NOMO-1 treated with dmso at 0.1 percent for 144 hours (cell line): ENCODE data around the gene EYA2.

Experiments used
- DNase-seq: peaks from one replicate; lab custom pipeline; 2025; ENCODE audit not compliant: unreplicated experiment; lab: John Stamatoyannopoulos, UW

The EYA2 gene

DNA sequence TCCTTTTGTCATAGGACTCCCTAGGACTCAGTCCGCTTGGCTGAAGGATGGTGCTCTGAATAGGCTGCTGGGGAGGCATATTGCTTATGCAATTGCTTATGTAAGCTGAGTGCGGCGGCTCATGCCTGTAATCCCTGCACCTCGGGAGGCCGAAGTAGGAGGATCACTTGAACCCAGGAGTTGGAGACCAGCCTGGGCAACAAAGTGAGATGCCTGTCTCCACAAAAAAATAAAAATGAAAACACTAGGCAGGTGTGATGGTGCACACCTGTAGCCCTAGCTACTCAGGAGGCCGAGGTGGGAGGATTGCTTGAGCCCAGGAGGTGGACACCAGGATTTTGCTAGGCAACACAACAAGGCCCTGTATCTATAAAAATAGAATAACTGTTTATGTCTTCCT lies 81.3 kb downstream of the EYA2 start:
- no peak for DNase-seq

DNA sequence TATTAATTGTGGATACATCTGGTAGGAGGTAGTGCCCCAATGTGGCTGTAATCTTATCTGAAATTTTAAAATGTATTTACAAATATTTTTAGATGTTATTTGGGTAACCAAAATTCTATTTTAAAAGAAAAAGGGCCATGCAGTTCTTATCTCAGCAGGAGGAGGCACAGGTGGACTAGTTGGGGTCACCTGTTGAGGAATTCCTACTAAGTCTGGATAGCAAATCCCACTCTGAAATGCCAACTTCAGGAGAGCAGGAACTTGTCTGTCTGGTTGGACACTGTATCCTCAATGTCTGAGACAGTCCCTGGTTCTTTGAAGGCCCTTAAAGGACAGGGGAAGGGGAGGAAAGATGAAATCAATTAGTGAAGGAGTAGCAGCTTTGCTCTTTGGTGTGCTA lies 82.6 kb downstream of the EYA2 start:
- DNase-seq, result no peak

- no peak for DNase-seq
These were observed 83.4 kb downstream of the EYA2 start for GRCh38 chr20:46977909-46978588.

DNA sequence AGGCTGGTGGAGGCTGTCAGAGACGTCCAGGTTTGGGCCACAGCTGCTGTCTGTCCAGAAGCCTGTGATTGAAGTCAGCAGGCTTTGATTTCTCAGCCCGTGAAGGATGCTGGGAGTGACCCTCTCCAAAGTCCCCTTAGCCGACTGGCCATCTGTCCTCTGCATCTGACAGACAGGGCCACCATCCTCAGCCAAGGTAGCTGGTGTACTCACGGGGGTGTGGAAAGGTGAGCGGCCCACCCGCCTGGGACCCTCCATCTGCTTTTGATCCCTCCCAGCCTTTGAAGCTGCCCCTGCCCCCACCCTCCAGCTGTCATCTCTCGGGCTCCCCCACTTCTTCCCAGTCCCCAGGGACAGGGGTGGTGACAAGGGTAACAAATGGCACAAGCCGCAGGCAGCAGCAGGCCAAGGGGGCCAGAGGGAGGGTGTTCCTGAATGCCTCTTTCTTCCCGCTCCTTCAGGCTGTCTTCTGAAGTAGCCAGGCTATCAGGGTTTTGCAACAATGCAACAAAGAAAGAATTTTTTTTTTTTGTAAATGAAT lies 84.4 kb downstream of the EYA2 start:
- no peak for DNase-seq

DNA sequence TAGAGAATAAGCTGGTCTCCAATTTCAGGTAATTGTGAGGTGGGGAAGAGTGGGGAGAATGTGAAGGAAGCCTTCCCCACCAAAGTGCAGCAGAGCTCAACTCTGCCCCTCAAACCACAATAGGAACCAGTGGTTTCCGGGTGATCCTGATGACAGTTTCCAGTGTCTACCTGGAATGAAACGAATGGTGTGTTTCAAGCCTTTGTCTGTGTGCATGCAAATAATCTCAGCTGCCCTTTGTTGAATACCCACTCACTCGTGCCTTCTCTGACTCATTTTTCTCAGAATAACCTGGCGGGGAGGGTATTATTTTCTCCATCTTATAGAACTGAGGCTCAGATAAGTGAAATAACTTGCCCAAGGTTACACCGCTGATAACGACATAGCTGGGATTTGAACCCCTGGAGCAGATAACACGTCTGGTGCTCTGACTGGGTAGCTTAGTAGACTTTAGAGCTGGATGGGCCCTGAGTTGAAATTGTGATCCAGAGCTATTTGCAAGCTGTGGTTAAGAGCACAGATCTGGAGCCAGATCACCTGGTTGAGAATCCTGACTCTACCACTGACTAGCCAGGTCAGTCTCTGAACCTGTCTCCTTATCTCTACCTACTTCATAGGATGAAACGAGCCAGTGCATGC lies 85.1 kb downstream of the EYA2 start:
- no peak for DNase-seq

DNA sequence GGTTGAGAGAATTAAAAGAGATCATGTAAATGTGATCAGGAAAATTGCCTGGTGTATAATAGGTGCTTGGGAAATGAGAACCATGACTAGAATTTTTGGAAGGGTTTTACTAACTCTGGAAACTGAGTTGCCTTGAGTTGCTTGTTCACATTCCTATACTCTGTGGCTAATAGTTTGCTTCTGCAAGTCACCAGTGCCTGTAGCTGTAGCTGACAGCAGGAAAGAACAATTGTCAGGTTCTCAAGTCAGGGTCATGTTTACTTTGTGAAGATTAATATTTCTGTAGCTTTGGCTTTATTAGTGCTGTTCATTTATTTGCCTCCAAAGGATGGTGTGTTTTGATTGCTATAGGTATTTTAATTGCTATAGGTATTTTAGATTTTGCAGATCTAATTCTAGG lies 86.5 kb downstream of the EYA2 start:
- no peak for DNase-seq

DNA sequence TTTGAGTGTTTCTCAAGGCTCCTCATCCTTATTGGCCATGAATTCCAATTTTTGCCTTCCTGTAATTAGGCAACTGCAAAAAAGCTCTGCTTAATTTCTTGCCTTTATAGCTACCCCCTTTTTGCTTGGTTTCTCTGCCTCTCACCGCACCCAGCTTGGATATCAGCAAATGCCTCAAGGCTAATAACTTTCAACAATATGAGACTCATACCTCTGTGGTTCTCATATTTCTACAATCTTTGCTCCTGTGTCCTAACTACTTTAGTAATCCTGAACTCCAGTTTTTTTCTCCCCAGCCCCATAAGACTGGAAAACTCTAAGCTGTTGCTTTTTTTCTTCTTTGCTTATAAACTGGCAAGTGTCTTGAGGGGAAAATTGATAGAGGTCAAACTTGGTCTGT lies 88.8 kb downstream of the EYA2 start:
- no peak for DNase-seq

DNA sequence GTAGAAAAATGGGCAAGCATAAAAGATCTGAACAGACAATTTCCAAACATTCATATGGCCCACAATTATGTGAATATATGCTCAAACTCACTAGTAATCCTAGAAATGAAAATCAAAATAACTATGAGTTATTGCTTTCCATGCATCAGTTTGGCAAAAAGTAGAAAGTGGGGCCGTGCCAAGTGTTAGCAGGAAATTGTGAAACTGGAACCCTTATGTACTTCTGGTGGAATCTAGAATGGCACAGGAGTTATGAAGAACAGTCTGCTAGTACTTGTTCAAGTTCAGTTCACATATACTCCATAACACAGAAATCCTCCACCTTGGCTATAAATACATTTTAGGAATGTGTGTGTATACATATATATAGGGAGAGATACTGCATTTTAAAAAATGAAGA lies 89.8 kb downstream of the EYA2 start:
- DNase-seq, result no peak

- no peak for DNase-seq
These were observed 90.6 kb downstream of the EYA2 start for GRCh38 chr20:46985250-46985649.

DNA sequence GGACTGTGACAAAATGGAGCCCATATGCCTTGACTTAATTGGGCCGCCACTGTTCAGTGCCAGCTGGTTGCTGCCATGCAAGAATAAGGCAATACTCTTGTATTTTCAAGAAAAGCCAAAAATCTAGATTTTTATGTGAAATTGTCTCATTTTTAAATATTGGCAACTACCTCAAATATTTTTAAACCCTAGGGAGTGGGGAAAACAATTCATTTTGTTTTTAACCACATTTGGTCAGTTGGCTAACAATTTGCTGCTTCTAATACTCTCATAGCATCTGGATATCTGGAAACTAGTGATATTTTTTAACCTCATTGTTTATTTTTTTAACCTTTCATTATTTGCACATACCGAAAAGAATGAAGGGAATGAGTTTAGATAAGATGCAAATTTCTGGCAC lies 91.0 kb downstream of the EYA2 start:
- DNase-seq, result no peak

- no peak for DNase-seq
These were observed 92.4 kb downstream of the EYA2 start for GRCh38 chr20:46987001-46987400.

GRCh38 chr20:46990017-46990595 lies 95.5 kb downstream of the EYA2 start:
- DNase-seq, result no peak

GRCh38 chr20:46990596-46991104 lies 96.0 kb downstream of the EYA2 start:
- no peak for DNase-seq

GRCh38 chr20:46991168-46991567 lies 96.5 kb downstream of the EYA2 start:
- DNase-seq, result no peak

DNA sequence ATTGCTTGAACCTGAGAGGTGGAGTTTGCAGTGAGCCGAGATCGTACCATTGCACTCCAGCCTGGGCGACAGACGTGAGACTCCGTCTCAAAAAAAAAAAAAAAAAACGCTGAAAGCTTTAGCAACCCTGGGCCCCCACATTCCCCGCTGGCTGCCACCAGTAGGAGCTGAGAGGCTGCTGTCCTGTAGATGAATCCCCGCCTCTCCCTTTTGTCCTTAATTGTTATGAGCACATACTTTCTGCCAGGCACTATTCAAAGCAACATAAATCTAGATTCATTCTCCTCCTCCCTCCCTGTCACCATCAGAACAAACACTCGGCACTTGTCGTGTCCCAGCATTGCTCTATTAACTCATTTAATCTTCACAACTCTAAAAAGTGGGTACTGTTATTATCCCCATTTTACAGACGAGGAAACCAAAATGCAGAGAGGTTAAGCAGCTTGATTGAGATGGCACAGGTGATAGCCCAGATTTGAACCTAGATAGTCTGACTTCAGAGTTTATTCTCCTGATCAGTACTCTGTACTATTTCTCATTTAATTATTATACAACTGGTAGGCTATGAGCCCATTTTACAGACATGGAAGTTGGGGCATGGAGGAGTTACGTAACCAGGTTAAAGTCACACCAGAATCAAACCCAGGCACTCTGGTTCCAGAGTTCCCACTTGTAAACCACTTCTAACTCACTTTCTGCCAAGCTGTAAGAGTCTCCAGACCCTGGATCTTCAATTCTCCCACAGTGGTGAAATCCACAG lies 97.4 kb downstream of the EYA2 start:
- DNase-seq, result no peak

GRCh38 chr20:46992640-46993035 lies 98.0 kb downstream of the EYA2 start:
- no peak for DNase-seq

DNA sequence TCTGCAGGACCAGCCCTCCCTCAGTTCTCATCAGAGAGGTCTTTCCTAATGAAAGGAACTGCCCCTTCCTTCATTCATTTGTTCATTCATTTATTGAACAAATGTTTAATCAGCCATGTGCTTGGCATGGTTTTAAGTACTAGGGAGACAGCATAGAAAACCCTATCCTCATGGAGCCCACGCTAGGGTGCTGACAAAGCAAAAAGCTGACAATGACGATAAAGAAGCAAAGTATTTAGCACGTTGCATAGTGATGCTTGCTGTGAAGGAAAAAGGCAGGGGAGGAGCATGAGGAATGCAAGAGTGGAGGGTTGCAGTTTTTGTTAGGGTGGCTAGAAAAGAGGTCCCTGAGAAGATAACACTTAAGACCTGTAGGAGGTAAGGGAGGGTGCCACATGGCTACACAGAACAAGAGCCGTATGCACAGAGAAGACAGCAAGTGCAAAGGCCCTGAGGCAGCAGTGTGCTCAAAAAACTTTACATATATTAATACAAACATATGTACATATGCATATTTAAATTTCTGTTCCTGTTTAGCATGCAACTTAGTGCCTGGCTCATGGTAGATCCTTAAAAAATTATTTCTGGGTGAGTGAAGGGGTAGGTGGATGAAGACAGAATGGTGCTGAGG lies 98.9 kb downstream of the EYA2 start:
- DNase-seq, result no peak

- DNase-seq, result no peak
These were observed 99.7 kb downstream of the EYA2 start for GRCh38 chr20:46994341-46994740.

GRCh38 chr20:46995561-46996142 lies 101.0 kb downstream of the EYA2 start:
- no peak for DNase-seq

DNA sequence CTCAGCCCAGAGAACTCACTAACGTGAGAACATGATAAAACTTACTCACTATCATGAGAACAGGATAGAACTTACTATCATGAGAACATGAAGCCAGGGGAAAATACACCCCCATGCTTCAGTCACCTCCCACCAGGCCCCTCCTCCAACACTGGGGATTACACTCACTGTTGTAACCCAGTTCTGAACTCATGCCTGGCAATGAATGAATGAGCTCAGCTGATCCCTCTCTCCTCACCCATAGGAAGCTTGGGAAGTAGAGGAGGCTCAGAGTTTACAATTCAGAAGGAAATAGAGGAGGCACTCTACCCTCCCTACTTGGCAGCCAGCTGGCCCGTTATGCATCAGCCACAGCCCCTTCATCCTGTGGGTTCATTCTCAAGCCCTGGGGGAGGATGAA lies 102.5 kb downstream of the EYA2 start:
- no peak for DNase-seq
